Right ventricle myocardium inferior (tissue), 1 donor: Measurements from ENCODE around the gene IL2RA. TPM values are rescaled to one million over a fixed set of nuclear protein-coding genes. Genes with fewer than 3 reads are reported as not detected.
"Not testable (repeated sequence)": the region's sequence is repeated elsewhere in the genome, so short reads cannot be mapped to it uniquely, and the experiment has no call there.

Source experiments
- ATAC-seq: fragments of 200-7000 bp; cut with Tn5 transposase; one replicate; pipeline ENCODE4 v1.9.1; 2020; ENCODE audit warnings: mild to moderate bottlenecking, moderate library complexity
- DNase-seq: peaks from one replicate; pipeline ENCODE4 v3.0.0; 2021; ENCODE audit errors: missing footprints
- intact Hi-C: fragments of 100-400 bp; cut with DNase I; formaldehyde crosslinking; loops from one replicate; pipeline ENCODE4 v1.11.0; 2022
- total RNA-seq: library from RNA; stranded (reverse); fragmentation: NEBNext Ultra II Directional; extraction: Animal tissue kit (Norgen Biotek cat#: 25700); gene quantifications from one replicate; pipeline ENCODE4 v1.2.1, GENCODE V29; 2021
- donor health status: DM: no; HTN: yes; CAD: no; lungs with severe emphysema.

Gene IL2RA
- total RNA-seq, 1 donor from 2014 or later = 3.8 TPM

GRCh38 chr10:6046773-6047611 lies 15.2 kb downstream of the IL2RA start:
- intact Hi-C loops = no loop called here
- no peak for DNase-seq
- ATAC-seq = no peak

GRCh38 chr10:6045878-6046772 lies 16.0 kb downstream of the IL2RA start:
- intact Hi-C loops = no loop called here
- DNase-seq (no peak), ATAC-seq (no peak)

GRCh38 chr10:6045314-6045848 lies 16.8 kb downstream of the IL2RA start:
- intact Hi-C loops = no loop called here
- ATAC-seq (no peak), DNase-seq (no peak)

GRCh38 chr10:6044751-6045313 lies 17.3 kb downstream of the IL2RA start:
- DNase-seq (no peak), ATAC-seq (no peak)
- intact Hi-C loops = no loop called here

GRCh38 chr10:6044060-6044459 lies 18.1 kb downstream of the IL2RA start:
- DNase-seq = no peak
- intact Hi-C loops = no loop called here
- no peak for ATAC-seq

GRCh38 chr10:6043377-6043776 lies 18.8 kb downstream of the IL2RA start:
- ATAC-seq, DNase-seq, intact Hi-C loops: not testable (repeated sequence)

GRCh38 chr10:6040205-6040604 lies 22.0 kb downstream of the IL2RA start:
- intact Hi-C loops = no loop called here
- no peak for ATAC-seq

GRCh38 chr10:6039711-6040110 lies 22.5 kb downstream of the IL2RA start:
- intact Hi-C loops = no loop called here
- no peak for ATAC-seq

More at GRCh38 chr10:6040205-6040604, 22.0 kb downstream of the IL2RA start:
- DNase-seq = no peak

GRCh38 chr10:6038071-6038631 lies 24.0 kb downstream of the IL2RA start:
- ATAC-seq = no peak
- intact Hi-C loops = no loop called here
- DNase-seq = no peak

More at GRCh38 chr10:6039711-6040110, 22.5 kb downstream of the IL2RA start:
- DNase-seq = no peak

- DNase-seq (no peak), ATAC-seq (no peak)
- intact Hi-C loops = no loop called here
Observed at GRCh38 chr10:6037422-6037821, 24.7 kb downstream of the IL2RA start.

- DNase-seq (no peak), ATAC-seq (no peak)
- intact Hi-C loops = no loop called here
Observed at GRCh38 chr10:6036861-6037321, 25.3 kb downstream of the IL2RA start.

- intact Hi-C loops = no loop called here
- ATAC-seq (no peak), DNase-seq (no peak)
Observed at GRCh38 chr10:6035931-6036575, 26.1 kb downstream of the IL2RA start.

GRCh38 chr10:6035101-6035834 lies 26.9 kb downstream of the IL2RA start:
- intact Hi-C loops = no loop called here
- DNase-seq (no peak), ATAC-seq (no peak)

GRCh38 chr10:6034371-6034770 lies 27.8 kb downstream of the IL2RA start:
- DNase-seq (no peak), ATAC-seq (no peak)
- intact Hi-C loops = no loop called here

GRCh38 chr10:6033954-6034353 lies 28.2 kb downstream of the IL2RA start:
- peak; percentile 54 for ATAC-seq
- DNase-seq = no peak
- intact Hi-C loops = no loop called here

- ATAC-seq = no peak
- intact Hi-C loops = no loop called here
Observed at GRCh38 chr10:6030940-6031339, 31.2 kb downstream of the IL2RA start.

GRCh38 chr10:6030217-6030616 lies 31.9 kb downstream of the IL2RA start:
- ATAC-seq = no peak
- intact Hi-C loops = no loop called here
- no peak for DNase-seq

More at GRCh38 chr10:6030940-6031339, 31.2 kb downstream of the IL2RA start:
- DNase-seq = no peak

GRCh38 chr10:6027929-6028328 lies 34.2 kb downstream of the IL2RA start:
- no peak for DNase-seq
- intact Hi-C loops = no loop called here
- ATAC-seq = no peak
